Raji (cell line): Measurements from ENCODE around the gene CPA4.

Experiments used
- POLR2A ChIP-seq: IDR thresholded peaks from 2 replicates; pipeline ENCODE4 v1.6.1; 2011; ENCODE audit warnings: low read depth, low read length, control low read depth; ENCODE audit not compliant: insufficient read depth

Gene CPA4

DNA sequence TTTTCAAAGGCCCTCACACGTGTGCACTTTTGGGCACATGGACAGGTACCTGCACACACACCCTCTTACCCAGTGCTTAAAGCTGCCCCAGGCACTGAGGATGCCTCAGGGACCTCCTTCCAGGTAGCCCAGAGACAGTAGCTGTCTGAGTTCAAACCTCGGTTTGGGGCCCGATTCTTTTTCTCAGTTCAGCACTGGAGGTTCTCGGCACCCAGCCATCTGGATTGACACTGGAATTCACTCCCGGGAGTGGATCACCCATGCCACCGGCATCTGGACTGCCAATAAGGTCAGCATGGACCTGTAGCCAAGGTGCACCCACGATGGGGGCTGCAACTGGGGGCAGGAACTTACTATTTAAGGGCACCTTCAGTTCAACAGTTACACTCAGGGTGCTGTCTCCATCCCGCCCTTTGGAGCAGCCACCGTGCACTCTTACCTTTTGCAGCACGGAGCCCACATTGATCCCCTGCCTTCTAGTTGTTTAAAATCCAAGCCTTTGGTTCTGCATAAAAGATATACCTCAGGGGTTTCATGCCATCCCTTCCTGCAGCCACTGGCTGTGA is 69.4 kb downstream of the CPA4 start:
- no peak for TF ChIP-seq POLR2A

DNA sequence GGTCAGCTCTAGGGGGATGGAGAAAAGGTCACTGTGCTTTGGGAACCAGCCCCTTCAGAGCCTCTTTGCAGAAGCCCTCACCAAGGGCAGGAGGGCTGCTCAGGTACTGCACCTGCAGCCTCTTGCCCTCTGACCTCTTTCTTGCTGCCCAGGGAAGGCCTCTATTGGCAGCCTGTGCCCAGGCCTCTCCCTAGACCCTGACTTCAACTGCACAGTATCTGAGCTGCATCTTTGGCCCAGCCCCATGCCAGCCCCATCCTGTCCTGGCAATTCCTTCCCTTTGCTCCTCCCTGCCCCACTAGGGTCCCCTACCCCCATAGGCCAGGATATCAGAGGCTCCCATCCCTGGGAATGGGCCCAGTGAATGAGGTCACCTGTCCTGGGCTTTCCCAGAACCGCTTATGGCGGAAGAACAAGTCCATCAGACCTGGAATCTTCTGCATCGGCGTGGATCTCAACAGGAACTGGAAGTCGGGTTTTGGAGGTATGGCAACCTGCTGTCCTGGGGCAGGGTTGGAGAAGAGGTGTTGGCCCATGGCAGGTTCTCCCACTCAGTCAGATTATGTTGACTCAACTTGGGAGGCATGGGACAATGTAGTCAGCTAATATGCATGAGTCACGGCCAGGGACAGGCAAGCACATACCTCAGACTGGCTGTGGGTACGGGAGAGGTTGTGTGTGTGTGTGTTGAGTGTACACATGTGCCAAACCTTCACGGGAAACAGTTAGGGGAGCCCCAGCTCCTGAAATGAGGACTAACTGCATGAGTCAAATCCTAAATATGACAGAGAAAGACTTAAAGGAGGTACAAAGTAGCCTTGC is 70.3 kb downstream of the CPA4 start:
- no peak for TF ChIP-seq POLR2A

DNA sequence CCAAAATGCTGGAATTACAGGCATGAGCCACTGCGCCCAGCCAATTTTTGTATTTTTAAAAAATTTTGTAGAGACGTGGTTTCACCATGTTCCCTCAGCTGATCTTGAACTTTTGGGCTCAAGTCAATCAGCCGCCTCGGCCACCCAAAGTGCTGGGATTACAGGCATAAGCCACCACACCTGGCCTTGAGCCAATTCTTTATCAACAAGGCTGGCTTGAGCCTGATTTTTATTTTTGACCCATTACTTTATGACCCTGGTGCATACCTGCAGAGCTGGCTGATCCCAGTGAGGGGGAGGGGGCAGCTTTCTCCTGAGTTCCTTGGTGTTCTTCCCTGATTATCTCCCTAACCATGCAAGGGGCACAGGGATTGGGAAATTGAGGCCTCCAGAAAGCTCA is 71.5 kb downstream of the CPA4 start:
- no peak for TF ChIP-seq POLR2A

DNA sequence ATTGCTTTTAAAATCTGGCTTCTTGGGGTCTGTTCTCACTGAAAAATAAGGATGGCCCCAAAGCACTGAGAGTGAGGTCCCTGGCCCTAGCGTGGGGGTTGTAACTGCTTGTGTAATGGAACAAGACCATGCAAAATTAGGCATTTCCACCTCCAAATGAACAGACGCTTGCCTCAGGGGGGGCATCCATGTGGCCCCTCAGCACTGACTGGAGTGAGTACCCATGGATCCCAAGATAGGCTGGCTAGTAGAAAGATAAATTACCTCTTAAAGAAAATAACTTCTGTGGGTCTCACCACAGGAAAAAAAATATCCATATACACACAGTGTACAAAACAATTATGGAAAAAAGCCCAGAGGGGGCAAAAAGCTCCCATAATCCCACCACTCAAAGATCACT is 72.1 kb downstream of the CPA4 start:
- TF ChIP-seq POLR2A = no peak

DNA sequence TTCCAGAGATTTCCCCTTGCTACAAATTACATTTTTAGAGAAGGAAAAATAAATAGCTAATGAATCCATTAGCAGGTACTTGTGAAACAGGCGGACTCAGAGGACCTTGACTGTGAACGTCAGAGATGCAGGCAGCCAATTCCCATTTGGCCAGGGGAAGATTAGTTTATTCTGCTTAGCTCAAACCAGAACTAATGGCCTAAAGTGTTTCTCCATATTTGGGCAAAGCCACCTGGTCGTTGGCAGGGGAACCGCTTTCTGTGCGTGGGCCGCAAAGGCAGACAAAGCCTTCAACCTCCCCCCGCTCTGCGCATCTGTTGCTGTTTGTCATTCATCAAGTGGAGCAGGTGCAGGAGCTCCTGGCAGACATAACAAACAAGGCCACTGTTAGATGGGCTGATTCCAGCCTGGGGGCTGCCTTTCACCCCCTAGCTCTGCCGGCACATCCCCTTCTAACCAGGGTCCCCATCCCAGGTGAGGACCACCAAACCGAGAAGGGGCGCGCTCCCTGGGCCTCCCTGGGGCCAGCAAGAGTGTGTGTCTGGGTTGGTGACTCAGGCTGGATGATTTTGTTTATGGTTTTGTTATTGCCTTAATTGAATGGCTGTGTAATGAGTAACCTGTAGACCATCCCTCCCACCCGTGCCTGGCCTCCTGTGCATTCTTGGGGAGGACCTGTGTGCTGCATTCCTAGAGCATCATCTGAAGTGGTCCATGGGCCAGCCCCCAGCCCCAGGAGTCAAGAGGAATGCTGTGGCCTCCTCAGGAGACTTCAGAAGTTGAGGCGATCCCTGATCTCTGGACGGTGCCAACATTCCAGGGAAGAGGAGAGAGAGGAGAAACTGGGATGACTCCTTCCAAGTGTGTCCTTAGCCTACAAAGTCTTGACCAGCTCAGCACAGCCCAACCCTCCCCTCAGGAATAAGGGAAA is 72.8 kb downstream of the CPA4 start:
- no peak for TF ChIP-seq POLR2A

DNA sequence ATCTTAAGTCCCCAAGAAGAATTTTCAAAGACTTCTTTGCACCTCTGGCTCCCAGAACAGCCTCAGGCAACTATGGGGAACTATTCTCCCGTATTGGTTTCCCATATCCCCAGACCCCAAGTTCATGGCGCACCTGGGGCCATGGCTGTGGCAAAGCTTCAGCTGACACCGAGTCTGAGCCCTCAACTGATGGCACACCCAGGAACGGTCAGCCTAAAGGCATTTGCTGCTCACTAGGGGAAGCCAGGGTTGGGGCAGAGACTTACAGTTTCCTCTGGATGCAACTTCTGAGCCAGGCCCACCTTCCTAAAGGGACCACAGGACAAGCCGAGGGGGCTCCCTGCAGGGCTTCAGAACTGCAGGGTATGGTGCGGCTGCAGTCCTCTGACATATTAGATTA is 73.6 kb downstream of the CPA4 start:
- TF ChIP-seq POLR2A = no peak

DNA sequence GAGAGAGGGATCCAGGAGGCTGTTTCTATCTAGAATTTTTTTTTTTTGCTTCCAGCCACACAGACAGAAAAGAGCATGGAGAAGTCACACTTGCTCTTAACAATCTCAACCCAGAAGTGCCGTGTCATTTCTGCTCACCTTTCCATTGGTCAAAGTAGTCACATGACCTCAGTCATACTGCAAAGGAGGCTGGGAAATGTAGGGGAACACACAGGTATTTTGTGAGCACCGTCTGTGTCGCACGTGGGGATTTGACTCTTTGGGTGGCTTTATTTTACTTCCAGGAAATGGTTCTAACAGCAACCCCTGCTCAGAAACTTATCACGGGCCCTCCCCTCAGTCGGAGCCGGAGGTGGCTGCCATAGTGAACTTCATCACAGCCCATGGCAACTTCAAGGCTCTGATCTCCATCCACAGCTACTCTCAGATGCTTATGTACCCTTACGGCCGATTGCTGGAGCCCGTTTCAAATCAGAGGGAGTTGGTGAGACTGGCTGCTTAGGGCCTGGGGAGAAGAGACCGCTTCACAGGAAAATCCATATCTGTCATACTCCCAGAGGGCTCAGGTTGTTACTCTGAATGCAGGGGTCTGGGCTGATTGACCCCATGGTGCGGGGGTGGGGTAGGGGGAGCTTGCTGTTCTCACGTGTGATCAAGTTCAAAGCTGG is 74.3 kb downstream of the CPA4 start:
- no peak for TF ChIP-seq POLR2A

DNA sequence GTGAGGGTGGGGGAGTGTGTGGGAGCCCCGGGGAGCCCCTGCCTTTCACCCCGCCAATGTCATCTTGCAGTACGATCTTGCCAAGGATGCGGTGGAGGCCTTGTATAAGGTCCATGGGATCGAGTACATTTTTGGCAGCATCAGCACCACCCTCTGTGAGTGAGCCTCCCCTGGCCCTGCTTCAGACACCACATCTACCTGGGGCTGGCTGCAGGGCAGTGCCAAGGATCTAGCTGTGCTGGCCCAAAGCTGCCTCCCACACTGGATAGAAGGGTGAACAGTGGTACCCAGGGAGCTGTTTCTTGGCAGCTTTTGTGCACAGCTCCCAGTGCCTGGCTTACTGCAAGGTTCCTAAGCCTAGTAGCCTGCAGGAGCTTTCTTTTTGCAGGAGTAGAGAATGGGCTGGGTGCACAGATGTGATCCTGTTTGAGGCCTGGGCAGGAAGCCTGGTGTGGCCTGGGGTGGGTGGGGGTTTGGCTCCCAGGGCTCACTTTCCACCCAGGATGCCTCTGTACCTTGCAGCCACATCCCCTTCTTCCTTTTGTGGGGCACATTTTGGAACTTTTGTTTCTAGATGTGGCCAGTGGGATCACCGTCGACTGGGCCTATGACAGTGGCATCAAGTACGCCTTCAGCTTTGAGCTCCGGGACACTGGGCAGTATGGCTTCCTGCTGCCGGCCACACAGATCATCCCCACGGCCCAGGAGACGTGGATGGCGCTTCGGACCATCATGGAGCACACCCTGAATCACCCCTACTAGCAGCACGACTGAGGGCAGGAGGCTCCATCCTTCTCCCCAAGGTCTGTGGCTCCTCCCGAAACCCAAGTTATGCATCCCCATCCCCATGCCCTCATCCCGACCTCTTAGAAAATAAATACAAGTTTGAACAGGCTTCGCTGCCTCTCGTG is 75.1 kb downstream of the CPA4 start:
- TF ChIP-seq POLR2A = no peak

DNA sequence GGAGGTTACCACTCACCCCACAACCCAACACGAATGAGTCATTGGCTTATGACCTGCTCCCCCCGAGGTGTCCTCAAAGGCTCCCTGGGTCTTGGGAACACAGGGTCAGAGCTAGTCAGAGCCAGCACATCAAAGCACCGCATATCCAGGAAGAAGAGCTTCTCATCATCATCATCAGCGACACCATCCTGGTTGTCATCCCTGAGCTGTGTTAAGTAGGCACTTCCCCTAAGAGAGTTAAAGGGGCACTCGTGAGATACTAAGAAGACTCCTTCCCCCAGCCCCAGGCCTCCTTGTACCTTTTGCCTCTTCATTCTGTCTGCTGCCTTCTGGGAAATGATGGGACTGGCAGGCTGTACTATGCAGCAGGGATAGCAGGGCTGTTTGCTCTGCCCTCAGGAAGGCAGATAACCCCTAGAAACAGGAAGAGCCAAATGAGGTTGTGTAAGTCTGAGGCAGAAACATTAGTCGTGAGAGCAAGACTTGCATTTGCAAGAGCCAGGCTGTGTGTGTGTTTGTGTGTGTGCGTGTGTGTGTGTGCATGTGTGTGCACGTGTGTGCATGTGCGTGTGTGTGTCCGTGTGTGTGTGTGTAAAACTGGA is 76.2 kb downstream of the CPA4 start:
- no peak for TF ChIP-seq POLR2A

DNA sequence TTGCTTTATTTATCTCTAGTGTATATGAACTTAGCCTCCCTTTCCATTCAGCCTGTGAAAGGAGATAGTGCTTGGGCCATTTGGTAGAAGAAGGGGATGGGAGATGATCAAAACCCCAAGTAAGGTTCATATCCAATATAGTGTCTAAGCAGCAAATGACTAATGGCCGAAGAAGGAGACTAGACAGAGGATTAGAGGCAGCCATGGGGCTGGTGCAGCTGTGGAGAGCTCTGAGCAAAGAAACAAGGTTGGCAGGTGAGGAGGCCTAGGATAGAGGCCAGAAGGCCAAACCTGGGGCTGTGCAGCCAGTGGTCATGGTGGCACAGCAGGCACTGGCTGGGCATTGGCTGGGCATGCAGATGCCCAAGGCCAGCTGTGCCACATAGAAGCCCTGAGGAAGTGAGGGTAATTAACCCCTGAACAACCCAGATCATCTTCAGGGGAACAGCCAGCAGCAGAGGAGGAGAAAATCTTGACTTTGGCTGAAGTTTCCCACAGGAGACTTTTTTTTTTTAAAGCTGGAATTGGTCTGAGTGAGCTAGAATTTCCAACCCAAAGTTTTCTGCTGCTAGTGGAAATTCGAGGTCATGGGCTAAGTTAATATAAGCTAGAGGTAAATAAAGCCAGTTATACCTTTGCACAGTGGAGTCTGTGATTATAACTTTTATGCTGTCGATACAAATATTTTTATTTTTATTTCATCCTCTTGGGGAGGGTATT is 77.0 kb downstream of the CPA4 start:
- TF ChIP-seq POLR2A = no peak

DNA sequence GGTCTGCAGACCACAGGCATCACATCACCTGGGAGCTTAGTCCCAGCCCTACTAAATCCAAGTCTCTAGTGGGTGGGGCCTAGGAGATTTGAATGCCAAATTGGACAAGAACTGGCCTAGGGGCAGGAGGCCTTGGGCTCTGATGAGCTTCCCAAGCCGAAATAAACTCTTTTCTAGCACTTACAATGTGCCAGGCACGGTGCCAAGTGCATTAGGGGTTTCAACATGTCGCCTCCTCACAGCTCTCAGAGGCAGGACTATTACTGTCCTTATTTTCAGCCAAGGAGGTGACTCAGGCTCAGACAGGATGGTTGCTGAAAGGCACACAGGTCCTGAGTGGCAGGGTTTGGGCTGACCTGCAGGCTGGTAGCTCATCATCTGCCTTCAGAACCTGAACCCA is 78.1 kb downstream of the CPA4 start:
- no peak for TF ChIP-seq POLR2A

DNA sequence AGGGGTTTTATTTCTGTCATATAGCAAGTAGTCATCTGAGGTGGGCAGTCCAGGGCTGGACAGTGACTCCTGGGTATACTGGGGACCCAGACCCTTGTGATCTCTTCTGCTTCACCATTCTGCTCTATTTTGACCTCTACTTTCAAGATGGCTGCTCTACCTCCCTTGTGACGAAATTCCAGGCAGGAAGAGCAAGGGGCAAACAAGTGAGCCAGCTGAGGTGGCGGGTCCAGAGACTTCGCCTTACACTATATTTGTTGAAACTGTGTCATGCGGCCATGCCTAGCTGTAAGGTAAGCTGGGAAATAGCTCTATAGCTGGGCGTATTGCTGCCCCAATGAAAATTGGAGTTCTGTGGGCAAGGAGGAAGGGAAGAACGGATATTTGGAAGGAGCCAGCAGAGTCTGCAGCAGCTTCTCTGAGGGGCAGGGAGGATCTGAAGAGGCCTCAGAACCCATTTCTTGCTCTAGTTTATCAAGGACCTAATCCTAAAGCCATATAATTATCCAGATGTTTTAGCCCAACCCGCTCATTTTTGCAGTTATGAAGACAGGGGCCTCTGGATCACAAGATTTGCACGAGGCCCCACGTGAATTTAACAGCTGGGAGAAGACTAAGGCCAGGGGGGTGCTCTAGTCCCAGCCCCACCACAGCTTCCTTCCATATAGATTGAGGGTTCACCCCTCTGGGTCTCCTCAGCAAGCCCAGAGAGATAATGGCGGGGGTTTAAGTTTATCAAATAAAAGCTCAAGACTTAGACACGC is 79.6 kb downstream of the CPA4 start:
- no peak for TF ChIP-seq POLR2A
